ENCODE results near the gene R3HDM2. TPM values are rescaled to one million over a fixed set of nuclear protein-coding genes. Genes with fewer than 3 reads are reported as not detected.

The R3HDM2 gene
- total RNA-seq (2014; rRNA removed; shearing (Covaris generic)) = 24.4 and 24.6 TPM in 2 replicates
- 20.1 and 41.2 TPM in 2 replicates for polyA plus RNA-seq (2014; cell fraction: nucleus; rRNA removed)

- DNase-seq (ENCODE audit: extremely low read depth, low read depth) = peak; percentile 93
Measured at GRCh38 chr12:57430931-57431566, at the start of gene R3HDM2. Gene R3HDM2 (minus strand): TSS chr12:57431043. CDS start chr12:57310428, 120,615 bp downstream.

- no peak for DNase-seq (ENCODE audit: extremely low read depth, low read depth)
Measured at GRCh38 chr12:57479376-57480115, 48.7 kb upstream of the R3HDM2 start, which contains the start of gene ARHGAP9. Gene ARHGAP9 (minus strand): TSS chr12:57479866. CDS start chr12:57479406, 460 bp downstream.

- DNase-seq (ENCODE audit: extremely low read depth, low read depth) = no peak
Measured at GRCh38 chr12:57479043-57479375, 48.2 kb upstream of the R3HDM2 start.

- DNase-seq (ENCODE audit: extremely low read depth, low read depth) = no peak
Measured at GRCh38 chr12:57477710-57478681, 47.2 kb upstream of the R3HDM2 start.

- DNase-seq (ENCODE audit: extremely low read depth, low read depth) = no peak
Measured at GRCh38 chr12:57476993-57477709, 46.3 kb upstream of the R3HDM2 start.

GRCh38 chr12:57476162-57476992, 45.5 kb upstream of the R3HDM2 start:
- DNase-seq (ENCODE audit: extremely low read depth, low read depth) = no peak

GRCh38 chr12:57475271-57476161, 44.7 kb upstream of the R3HDM2 start:
- DNase-seq (ENCODE audit: extremely low read depth, low read depth) = no peak

GRCh38 chr12:57474862-57475261, 44.0 kb upstream of the R3HDM2 start:
- no peak for DNase-seq (ENCODE audit: extremely low read depth, low read depth)

GRCh38 chr12:57474430-57474829, 43.6 kb upstream of the R3HDM2 start:
- no peak for DNase-seq (ENCODE audit: extremely low read depth, low read depth)

GRCh38 chr12:57473886-57474285, 43.0 kb upstream of the R3HDM2 start:
- DNase-seq (ENCODE audit: extremely low read depth, low read depth) = no peak

- DNase-seq (ENCODE audit: extremely low read depth, low read depth) = no peak
Measured at GRCh38 chr12:57473392-57473791, 42.5 kb upstream of the R3HDM2 start.

- no peak for DNase-seq (ENCODE audit: extremely low read depth, low read depth)
Measured at GRCh38 chr12:57472391-57472790, 41.5 kb upstream of the R3HDM2 start.

GRCh38 chr12:57471661-57472060, 40.8 kb upstream of the R3HDM2 start:
- no peak for DNase-seq (ENCODE audit: extremely low read depth, low read depth)

- DNase-seq (ENCODE audit: extremely low read depth, low read depth) = no peak
Measured at GRCh38 chr12:57470970-57471656, 40.3 kb upstream of the R3HDM2 start.

- DNase-seq (ENCODE audit: extremely low read depth, low read depth) = no peak
Measured at GRCh38 chr12:57470286-57470969, 39.6 kb upstream of the R3HDM2 start.

GRCh38 chr12:57469296-57470164, 38.7 kb upstream of the R3HDM2 start:
- DNase-seq (ENCODE audit: extremely low read depth, low read depth) = no peak

Data from NCI-H460 (cell line).